ENCODE results near the gene ADAM12. TPM values are rescaled to one million over a fixed set of nuclear protein-coding genes. Genes with fewer than 3 reads are reported as not detected.

The ADAM12 gene
- total RNA-seq, 1 experiment from 2014 or later: 0.24 TPM

DNA sequence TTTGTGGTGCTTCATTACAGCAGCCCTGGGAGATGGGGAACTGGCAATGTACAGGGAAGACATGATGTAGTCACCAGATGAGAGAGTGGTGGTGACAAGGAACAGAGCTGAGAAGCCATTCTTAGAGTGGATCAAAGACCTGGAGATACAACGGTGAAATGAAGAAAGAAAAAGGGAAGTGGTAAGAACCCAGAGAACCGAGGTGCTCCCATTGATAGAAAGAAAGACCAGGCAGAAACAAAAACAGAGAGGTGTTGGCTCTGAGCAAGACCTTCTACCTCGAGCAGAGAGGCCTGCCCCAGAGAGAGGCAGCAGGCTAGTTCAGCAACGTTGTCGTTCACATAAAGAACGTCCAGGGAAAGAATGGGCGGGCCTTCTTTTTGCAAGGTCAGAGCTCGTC, 186.7 kb downstream of the ADAM12 start:
- no peak overlapping the region for H3K27ac ChIP-seq (ENCODE audit: insufficient read length, low read depth, low read length)
- no peak overlapping the region for H2BK120ac ChIP-seq (ENCODE audit: low read depth, low read length, poor library complexity, severe bottlenecking)
- no peaks in the 10 kb centered on the region for H3K4me1 ChIP-seq (ENCODE audit: insufficient read depth, low read length)
- no peak overlapping the region for H3T11ph ChIP-seq (ENCODE audit: low read length)
- no peak overlapping the region for H3K4ac ChIP-seq (ENCODE audit: low read depth, low read length)
- H3K56ac ChIP-seq (ENCODE audit: insufficient read length, low read depth, low read length): no peak overlapping the region
- no peak overlapping the region for H2BK5ac ChIP-seq (ENCODE audit: insufficient read length, low read length)
- no peak overlapping the region for H3K4me2 ChIP-seq (ENCODE audit: insufficient read depth, insufficient read length, low read length)
- H2BK15ac ChIP-seq (ENCODE audit: low read depth, low read length): no peak overlapping the region
- H3K27me3 ChIP-seq (ENCODE audit: insufficient read depth, low read length): no peaks in the 10 kb centered on the region
- TF ChIP-seq, protein P1, sequence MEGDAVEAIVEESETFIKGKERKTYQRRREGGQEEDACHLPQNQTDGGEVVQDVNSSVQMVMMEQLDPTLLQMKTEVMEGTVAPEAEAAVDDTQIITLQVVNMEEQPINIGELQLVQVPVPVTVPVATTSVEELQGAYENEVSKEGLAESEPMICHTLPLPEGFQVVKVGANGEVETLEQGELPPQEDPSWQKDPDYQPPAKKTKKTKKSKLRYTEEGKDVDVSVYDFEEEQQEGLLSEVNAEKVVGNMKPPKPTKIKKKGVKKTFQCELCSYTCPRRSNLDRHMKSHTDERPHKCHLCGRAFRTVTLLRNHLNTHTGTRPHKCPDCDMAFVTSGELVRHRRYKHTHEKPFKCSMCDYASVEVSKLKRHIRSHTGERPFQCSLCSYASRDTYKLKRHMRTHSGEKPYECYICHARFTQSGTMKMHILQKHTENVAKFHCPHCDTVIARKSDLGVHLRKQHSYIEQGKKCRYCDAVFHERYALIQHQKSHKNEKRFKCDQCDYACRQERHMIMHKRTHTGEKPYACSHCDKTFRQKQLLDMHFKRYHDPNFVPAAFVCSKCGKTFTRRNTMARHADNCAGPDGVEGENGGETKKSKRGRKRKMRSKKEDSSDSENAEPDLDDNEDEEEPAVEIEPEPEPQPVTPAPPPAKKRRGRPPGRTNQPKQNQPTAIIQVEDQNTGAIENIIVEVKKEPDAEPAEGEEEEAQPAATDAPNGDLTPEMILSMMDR (conservative IDR thresholded peaks at IDR 0.05): no peak
- no peak overlapping the region for H3K18ac ChIP-seq (ENCODE audit: insufficient read length, low read depth, low read length)
- H3K23me2 ChIP-seq (ENCODE audit: insufficient read length, low read depth, low read length, poor library complexity, severe bottlenecking): no peaks in the 10 kb centered on the region
- H3K9me3 ChIP-seq (ENCODE audit: control insufficient read depth, low read depth, low read length): no peaks in the 10 kb centered on the region
- H2BK20ac ChIP-seq (ENCODE audit: low read depth, low read length, poor library complexity, severe bottlenecking): no peak overlapping the region
- no peak overlapping the region for H2BK12ac ChIP-seq (ENCODE audit: insufficient read length, low read depth, low read length)
- H3K23ac ChIP-seq (ENCODE audit: insufficient read length, low read depth, low read length): no peak overlapping the region
- H3K9ac ChIP-seq (ENCODE audit: extremely low read depth, insufficient read length, low read length): no peak overlapping the region
- H3K14ac ChIP-seq (ENCODE audit: insufficient read depth, low read length): no peak overlapping the region
- H4K20me1 ChIP-seq (ENCODE audit: control insufficient read depth, insufficient read depth, insufficient read length): no peaks in the 10 kb centered on the region
- no peak overlapping the region for H3K27ac Mint-ChIP-seq
- no peaks in the 10 kb centered on the region for H3K79me2 ChIP-seq (ENCODE audit: insufficient read depth, low read length)
- H2AFZ ChIP-seq (ENCODE audit: low read length): no peak overlapping the region
- no peak overlapping the region for H4K91ac ChIP-seq (ENCODE audit: insufficient read length, low read depth, low read length)
- H3K9me3 Mint-ChIP-seq: no peaks in the 10 kb centered on the region
- no peaks in the 10 kb centered on the region for H3K4me1 Mint-ChIP-seq
- H3K4me3 Mint-ChIP-seq: no peak overlapping the region
- no peak overlapping the region for H4K5ac ChIP-seq (ENCODE audit: insufficient read length, low read depth, low read length)
- H3K27me3 Mint-ChIP-seq (ENCODE audit: low read depth): peaks cover 5% of the 10 kb centered on the region
- H3K79me1 ChIP-seq (ENCODE audit: insufficient read depth, low read depth, low read length, poor library complexity, severe bottlenecking): no peaks in the 10 kb centered on the region
- H4K8ac ChIP-seq (replicated peaks; ENCODE audit: insufficient read length, low read depth, low read length): no peak overlapping the region
- H2AK5ac ChIP-seq (ENCODE audit: insufficient read length, low read length): no peak overlapping the region
- H3K36me3 Mint-ChIP-seq (ENCODE audit: insufficient read depth in 1 of 3, low read depth in 3 of 3): no peaks in the 10 kb centered on the region; a peak in 1 of 7 replicates
- no peak for DNase-seq
- WGBS (ENCODE audit: extremely low coverage, insufficient read length, low lambda C conversion rate): no CpG with 5 or more reads among the region's 8 CpGs

Measured in H9 (cell line).